ENCODE measurements around the gene SDK2. TPM values are rescaled to one million over a fixed set of nuclear protein-coding genes. Genes with fewer than 3 reads are reported as not detected.
A peak's percentile ranks its signal among the peaks of the same experiment; 100 is the strongest.

Gene SDK2
- total and polyA plus RNA-seq, 7 experiments from 2014 or later, result 0.64 to 14.1 (median 8.2) TPM

DNA sequence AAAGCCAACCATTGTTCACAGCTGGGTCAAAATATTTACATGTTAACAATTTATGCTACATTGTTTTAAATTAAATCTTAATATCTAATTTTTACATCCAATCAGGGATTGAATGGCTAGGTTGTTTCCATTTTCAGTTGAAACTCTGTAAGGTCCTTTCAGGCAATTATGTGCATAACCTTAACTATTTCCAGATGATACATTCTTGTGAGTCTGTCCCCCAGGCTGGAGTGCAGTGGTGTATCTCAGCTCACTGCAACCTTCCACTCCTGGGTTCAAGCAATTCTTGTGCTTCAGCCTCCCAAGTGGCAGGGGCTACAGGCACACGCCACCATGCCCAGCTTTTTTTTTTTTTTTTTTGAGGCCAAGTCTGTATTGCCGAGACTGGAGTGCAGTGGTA is 342.9 kb downstream of the SDK2 start:
- Mint-ChIP-seq H3K4me1 (peaks cover 0 to 8% (median 0%) of the 10 kb centered on the region in 7 donors), H3K9me3 (no peaks in the 10 kb centered on the region), H3K27me3 (peaks cover 0 to 5% (median 4%) of the 10 kb centered on the region in 5 donors), H3K4me3 (no peak overlapping the region), H3K27ac (no peak overlapping the region), H3K36me3 (no peaks in the 10 kb centered on the region)
- ATAC-seq (no peak), DNase-seq (no peak)
- no peaks in the 10 kb centered on the region for H3K9me3 ChIP-seq (ENCODE audit: control insufficient read depth in 2 of 3, low read length in 3 of 3)
- H3K27ac ChIP-seq (ENCODE audit: low read depth, low read length), result no peak overlapping the region
- no peak overlapping the region for H3K4me3 ChIP-seq (ENCODE audit: low read length)
- intact Hi-C loops (cut with micrococcal nuclease), result no loop called here
- H3K36me3 ChIP-seq (ENCODE audit: control insufficient read depth in 2 of 3, insufficient read depth in 3 of 3, low read length in 3 of 3), result no peaks in the 10 kb centered on the region
- H3K27me3 ChIP-seq (ENCODE audit: control insufficient read depth in 2 of 2, insufficient read depth in 2 of 2, low read length in 2 of 2), result no peaks in the 10 kb centered on the region
- H3K4me1 ChIP-seq (ENCODE audit: control insufficient read depth in 2 of 2, insufficient read depth in 2 of 2, low read length in 2 of 2), result no peaks in the 10 kb centered on the region
- ChIA-PET POLR2A (no interaction called here), CTCF (no interaction called here)

DNA sequence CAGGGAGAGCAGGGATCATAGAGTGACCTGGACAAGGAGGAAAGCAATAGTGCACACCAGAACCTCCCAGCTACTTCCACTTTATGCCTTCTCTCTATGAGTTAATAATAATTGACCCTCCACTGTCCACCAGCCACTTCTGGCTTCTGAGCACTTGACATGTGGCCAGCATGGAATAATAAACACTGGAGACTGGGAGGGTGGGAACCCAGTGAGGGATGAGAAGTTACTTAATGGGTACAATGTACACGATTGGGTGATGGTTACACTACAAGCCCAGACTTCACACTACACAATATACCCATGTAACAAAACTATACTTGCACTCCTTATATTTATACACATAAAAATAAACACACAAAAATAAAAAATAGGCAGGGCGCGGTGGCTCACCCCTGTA is 343.9 kb downstream of the SDK2 start:
- ATAC-seq (no peak), DNase-seq (no peak)
- Histone ChIP-seq H3K9me3 (ENCODE audit: control insufficient read depth in 2 of 3, low read length in 3 of 3) (no peaks in the 10 kb centered on the region), H3K4me3 (ENCODE audit: low read length) (no peak overlapping the region), H3K27me3 (ENCODE audit: control insufficient read depth in 2 of 2, insufficient read depth in 2 of 2, low read length in 2 of 2) (no peaks in the 10 kb centered on the region), H3K4me1 (ENCODE audit: control insufficient read depth in 2 of 2, insufficient read depth in 2 of 2, low read length in 2 of 2) (no peaks in the 10 kb centered on the region), H3K27ac (ENCODE audit: low read depth, low read length) (no peak overlapping the region), H3K36me3 (ENCODE audit: control insufficient read depth in 2 of 3, insufficient read depth in 3 of 3, low read length in 3 of 3) (no peaks in the 10 kb centered on the region)
- Mint-ChIP-seq H3K4me1 (peaks cover 0 to 8% (median 0%) of the 10 kb centered on the region in 7 donors), H3K9me3 (no peaks in the 10 kb centered on the region), H3K27ac (no peak overlapping the region), H3K36me3 (no peaks in the 10 kb centered on the region), H3K27me3 (peaks cover 0 to 5% (median 4%) of the 10 kb centered on the region in 5 donors), H3K4me3 (no peak overlapping the region)
- ChIA-PET POLR2A (no interaction called here), CTCF (no interaction called here)
- intact Hi-C loops (cut with micrococcal nuclease), result no loop called here

- H3K4me1 Mint-ChIP-seq, result peaks cover 0 to 3% (median 0%) of the 10 kb centered on the region in 7 donors
Measured at GRCh38 chr17:73297934-73298861, 346.0 kb downstream of the SDK2 start.

GRCh38 chr17:73293480-73293911 is 350.7 kb downstream of the SDK2 start:
- no peak for ATAC-seq
- Histone ChIP-seq H3K36me3 (ENCODE audit: control insufficient read depth in 2 of 3, insufficient read depth in 3 of 3, low read length in 3 of 3) (no peaks in the 10 kb centered on the region), H3K4me1 (ENCODE audit: control insufficient read depth in 2 of 2, insufficient read depth in 2 of 2, low read length in 2 of 2) (no peaks in the 10 kb centered on the region), H3K27ac (ENCODE audit: low read depth, low read length) (no peak overlapping the region), H3K4me3 (ENCODE audit: low read length) (no peak overlapping the region), H3K9me3 (ENCODE audit: control insufficient read depth in 2 of 3, low read length in 3 of 3) (no peaks in the 10 kb centered on the region), H3K27me3 (ENCODE audit: control insufficient read depth in 2 of 2, insufficient read depth in 2 of 2, low read length in 2 of 2) (no peaks in the 10 kb centered on the region)
- H3K4me1 Mint-ChIP-seq, result peaks cover 6 to 13% (median 11%) of the 10 kb centered on the region in 7 donors
- ChIA-PET CTCF (no interaction called here), POLR2A (no interaction called here)
- H3K4me3 Mint-ChIP-seq, result no peak overlapping the region
- intact Hi-C loops (cut with micrococcal nuclease), result no loop called here
- H3K27ac Mint-ChIP-seq, result no peak overlapping the region
- DNase-seq, result no peak
- H3K9me3 Mint-ChIP-seq, result peaks cover 0 to 2% (median 0%) of the 10 kb centered on the region in 11 donors
- no peaks in the 10 kb centered on the region for H3K27me3 Mint-ChIP-seq
- H3K36me3 Mint-ChIP-seq, result no peaks in the 10 kb centered on the region

More at GRCh38 chr17:73297934-73298861, 346.0 kb downstream of the SDK2 start:
- Histone ChIP-seq H3K27me3 (ENCODE audit: control insufficient read depth in 2 of 2, insufficient read depth in 2 of 2, low read length in 2 of 2) (no peaks in the 10 kb centered on the region), H3K36me3 (ENCODE audit: control insufficient read depth in 2 of 3, insufficient read depth in 3 of 3, low read length in 3 of 3) (no peaks in the 10 kb centered on the region), H3K4me1 (ENCODE audit: control insufficient read depth in 2 of 2, insufficient read depth in 2 of 2, low read length in 2 of 2) (no peaks in the 10 kb centered on the region), H3K9me3 (ENCODE audit: control insufficient read depth in 2 of 3, low read length in 3 of 3) (no peaks in the 10 kb centered on the region), H3K4me3 (ENCODE audit: low read length) (no peak overlapping the region), H3K27ac (ENCODE audit: low read depth, low read length) (no peak overlapping the region)
- POLR2A ChIA-PET, result no interaction called here
- DNase-seq, result no peak
- intact Hi-C loops (cut with micrococcal nuclease), result no loop called here
- Mint-ChIP-seq H3K27ac (peak overlapping the region in 1 of 9 donors; percentile 71), H3K27me3 (peaks cover 0 to 4% (median 0%) of the 10 kb centered on the region in 5 donors), H3K9me3 (no peaks in the 10 kb centered on the region), H3K36me3 (no peaks in the 10 kb centered on the region), H3K4me3 (no peak overlapping the region)
- ATAC-seq, result no peak
- CTCF ChIA-PET, result interaction anchor here (0.6 to 1.3 kb wide), 2 partner anchors 72 to 596 kb away, joined by 3 read pairs; no protein-coding TSS in a partner anchor

DNA sequence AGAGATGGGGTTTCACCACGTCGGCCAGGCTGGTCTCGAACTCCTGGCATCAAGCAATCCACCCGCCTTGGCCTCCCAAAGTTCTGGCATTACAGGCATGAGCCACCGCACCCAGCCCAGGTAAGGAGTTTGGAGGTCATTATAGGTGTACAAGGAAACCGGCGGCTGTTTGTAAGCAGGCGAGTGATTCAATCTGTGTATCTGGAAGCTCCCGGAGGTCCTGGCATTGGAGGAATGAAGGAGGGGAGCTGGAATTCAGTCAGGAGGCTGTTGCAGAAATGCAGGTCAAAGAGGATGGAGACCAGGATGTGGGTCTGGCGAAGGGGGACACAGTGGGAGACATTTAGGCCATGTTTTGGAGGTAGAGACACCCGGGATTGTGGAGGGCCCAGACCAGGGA is 351.2 kb downstream of the SDK2 start:
- intact Hi-C loops (cut with micrococcal nuclease), result no loop called here
- ATAC-seq, result no peak
- CTCF ChIA-PET, result no interaction called here

GRCh38 chr17:73292031-73292531 is 352.2 kb downstream of the SDK2 start:
- DNase-seq, result no peak
- Histone ChIP-seq H3K27ac (ENCODE audit: low read depth, low read length) (no peak overlapping the region), H3K9me3 (ENCODE audit: control insufficient read depth in 2 of 3, low read length in 3 of 3) (no peaks in the 10 kb centered on the region), H3K4me3 (ENCODE audit: low read length) (no peak overlapping the region), H3K4me1 (ENCODE audit: control insufficient read depth in 2 of 2, insufficient read depth in 2 of 2, low read length in 2 of 2) (no peaks in the 10 kb centered on the region), H3K36me3 (ENCODE audit: control insufficient read depth in 2 of 3, insufficient read depth in 3 of 3, low read length in 3 of 3) (no peaks in the 10 kb centered on the region), H3K27me3 (ENCODE audit: control insufficient read depth in 2 of 2, insufficient read depth in 2 of 2, low read length in 2 of 2) (no peaks in the 10 kb centered on the region)
- intact Hi-C loops (cut with micrococcal nuclease), result no loop called here
- ChIA-PET CTCF (interaction anchor here (0.6 kb wide), 1 partner anchor 416 kb away, joined by 3 read pairs; no protein-coding TSS in a partner anchor), POLR2A (no interaction called here)
- Mint-ChIP-seq H3K27me3 (no peaks in the 10 kb centered on the region), H3K9me3 (peaks cover 0 to 2% (median 0%) of the 10 kb centered on the region in 11 donors), H3K4me1 (peaks cover 6 to 13% (median 11%) of the 10 kb centered on the region in 7 donors), H3K27ac (no peak overlapping the region), H3K36me3 (no peaks in the 10 kb centered on the region), H3K4me3 (no peak overlapping the region)
- ATAC-seq, result no peak

More for the DNA sequence above, 351.2 kb downstream of the SDK2 start:
- Histone ChIP-seq H3K9me3 (ENCODE audit: control insufficient read depth in 2 of 3, low read length in 3 of 3) (no peaks in the 10 kb centered on the region), H3K27me3 (ENCODE audit: control insufficient read depth in 2 of 2, insufficient read depth in 2 of 2, low read length in 2 of 2) (no peaks in the 10 kb centered on the region), H3K4me3 (ENCODE audit: low read length) (no peak overlapping the region), H3K36me3 (ENCODE audit: control insufficient read depth in 2 of 3, insufficient read depth in 3 of 3, low read length in 3 of 3) (no peaks in the 10 kb centered on the region), H3K27ac (ENCODE audit: low read depth, low read length) (no peak overlapping the region), H3K4me1 (ENCODE audit: control insufficient read depth in 2 of 2, insufficient read depth in 2 of 2, low read length in 2 of 2) (no peaks in the 10 kb centered on the region)
- no peak for DNase-seq
- H3K9me3 Mint-ChIP-seq, result peaks cover 0 to 2% (median 0%) of the 10 kb centered on the region in 11 donors
- POLR2A ChIA-PET, result no interaction called here
- no peak overlapping the region for H3K4me3 Mint-ChIP-seq
- peaks cover 6 to 13% (median 11%) of the 10 kb centered on the region in 7 donors for H3K4me1 Mint-ChIP-seq
- no peak overlapping the region for H3K27ac Mint-ChIP-seq
- H3K27me3 Mint-ChIP-seq, result no peaks in the 10 kb centered on the region
- H3K36me3 Mint-ChIP-seq, result no peaks in the 10 kb centered on the region

Measured in naive thymus-derived CD4-positive, alpha-beta T cell (primary cell).